OCI-LY7 (cell line): ENCODE results near the gene KIAA1586.

Experiments
- EZH2phosphoT487 ChIP-seq: fragments of 200-600 bp; sonication (generic); IDR thresholded peaks from 2 replicates; pipeline ENCODE4 v1.6.1; 2018; ENCODE audit warnings: low read depth, borderline replicate concordance, mild to moderate bottlenecking, mixed run types, antibody characterized with exemption, low read length, moderate library complexity, mixed read lengths
- TF ChIP-seq, protein P1 (sequence below): fragments of 200-600 bp; sonication (generic); conservative IDR thresholded peaks from 2 replicates; pipeline ENCODE4 v1.5.1; 2014; ENCODE audit warnings: mild to moderate bottlenecking, antibody characterized with exemption, low read length, moderate library complexity, mixed read lengths

DNA sequence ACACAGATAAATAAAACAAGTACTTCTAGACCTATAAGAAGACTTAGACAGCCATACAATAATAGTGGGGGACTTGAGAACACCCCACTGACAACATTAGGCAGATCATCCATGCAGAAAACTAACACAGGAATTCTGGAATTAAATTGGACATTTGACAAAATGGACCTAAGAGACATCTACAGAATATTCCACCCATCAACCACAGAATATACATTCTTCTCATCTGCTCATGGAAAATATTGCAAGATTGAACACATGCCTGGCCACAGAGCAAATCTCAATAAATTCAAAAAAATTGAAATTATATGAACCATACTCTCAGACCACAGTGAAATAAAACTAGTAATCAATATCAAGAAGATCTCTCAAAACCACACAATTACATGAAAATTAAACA lies 44.3 kb upstream of the KIAA1586 start:
- TF ChIP-seq, protein P1, sequence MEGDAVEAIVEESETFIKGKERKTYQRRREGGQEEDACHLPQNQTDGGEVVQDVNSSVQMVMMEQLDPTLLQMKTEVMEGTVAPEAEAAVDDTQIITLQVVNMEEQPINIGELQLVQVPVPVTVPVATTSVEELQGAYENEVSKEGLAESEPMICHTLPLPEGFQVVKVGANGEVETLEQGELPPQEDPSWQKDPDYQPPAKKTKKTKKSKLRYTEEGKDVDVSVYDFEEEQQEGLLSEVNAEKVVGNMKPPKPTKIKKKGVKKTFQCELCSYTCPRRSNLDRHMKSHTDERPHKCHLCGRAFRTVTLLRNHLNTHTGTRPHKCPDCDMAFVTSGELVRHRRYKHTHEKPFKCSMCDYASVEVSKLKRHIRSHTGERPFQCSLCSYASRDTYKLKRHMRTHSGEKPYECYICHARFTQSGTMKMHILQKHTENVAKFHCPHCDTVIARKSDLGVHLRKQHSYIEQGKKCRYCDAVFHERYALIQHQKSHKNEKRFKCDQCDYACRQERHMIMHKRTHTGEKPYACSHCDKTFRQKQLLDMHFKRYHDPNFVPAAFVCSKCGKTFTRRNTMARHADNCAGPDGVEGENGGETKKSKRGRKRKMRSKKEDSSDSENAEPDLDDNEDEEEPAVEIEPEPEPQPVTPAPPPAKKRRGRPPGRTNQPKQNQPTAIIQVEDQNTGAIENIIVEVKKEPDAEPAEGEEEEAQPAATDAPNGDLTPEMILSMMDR: no peak
- no peak for TF ChIP-seq EZH2phosphoT487
